ENCODE results near the gene DRAP1.
A peak's percentile ranks its signal among the peaks of the same experiment; 100 is the strongest.

The DRAP1 gene

GRCh38 chr11:65919141-65919572 is at the start of gene DRAP1:
Gene DRAP1 (plus strand): TSS chr11:65919426. CDS start chr11:65919502, 76 bp downstream.
- Mint-ChIP-seq H3K9me3 (no peaks in the 10 kb centered on the region), H3K4me1 (ENCODE audit: low read depth) (peaks cover 56% of the 10 kb centered on the region), H3K27me3 (no peaks in the 10 kb centered on the region), H3K36me3 (ENCODE audit: low read depth) (peaks cover 42% of the 10 kb centered on the region), H3K27ac (peak within 1 kb of the TSS; percentile 93), H3K4me3 (peak within 1 kb of the TSS; percentile 93)
- DNase-seq, result peak; percentile 99

GRCh38 chr11:65869643-65870306 is 49.5 kb upstream of the DRAP1 start:
- Mint-ChIP-seq H3K27ac (no peak overlapping the region), H3K4me3 (no peak overlapping the region), H3K27me3 (no peaks in the 10 kb centered on the region), H3K4me1 (ENCODE audit: low read depth) (peaks cover 26% of the 10 kb centered on the region), H3K36me3 (ENCODE audit: low read depth) (peaks cover 33% of the 10 kb centered on the region), H3K9me3 (no peaks in the 10 kb centered on the region)
- DNase-seq, result no peak

GRCh38 chr11:65870307-65870658 is 48.9 kb upstream of the DRAP1 start:
- no peaks in the 10 kb centered on the region for H3K27me3 Mint-ChIP-seq
- H3K27ac Mint-ChIP-seq, result peak overlapping the region; percentile 47
- H3K4me3 Mint-ChIP-seq, result no peak overlapping the region
- no peak for DNase-seq
- peaks cover 22% of the 10 kb centered on the region for H3K4me1 Mint-ChIP-seq (ENCODE audit: low read depth)
- peaks cover 28% of the 10 kb centered on the region for H3K36me3 Mint-ChIP-seq (ENCODE audit: low read depth)
- no peaks in the 10 kb centered on the region for H3K9me3 Mint-ChIP-seq

GRCh38 chr11:65870706-65871681 is 48.2 kb upstream of the DRAP1 start:
- H3K4me1 Mint-ChIP-seq (ENCODE audit: low read depth), result peaks cover 22% of the 10 kb centered on the region
- peak overlapping the region; percentile 12 for H3K4me3 Mint-ChIP-seq
- no peaks in the 10 kb centered on the region for H3K9me3 Mint-ChIP-seq
- no peaks in the 10 kb centered on the region for H3K27me3 Mint-ChIP-seq
- peaks cover 21% of the 10 kb centered on the region for H3K36me3 Mint-ChIP-seq (ENCODE audit: low read depth)
- peak overlapping the region; percentile 18 for H3K27ac Mint-ChIP-seq
- no peak for DNase-seq

GRCh38 chr11:65871811-65872548 is 47.2 kb upstream of the DRAP1 start:
- no peaks in the 10 kb centered on the region for H3K27me3 Mint-ChIP-seq
- peak overlapping the region; percentile 44 for H3K27ac Mint-ChIP-seq
- no peaks in the 10 kb centered on the region for H3K9me3 Mint-ChIP-seq
- peak overlapping the region; percentile 51 for H3K4me3 Mint-ChIP-seq
- H3K36me3 Mint-ChIP-seq (ENCODE audit: low read depth), result peaks cover 12% of the 10 kb centered on the region
- no peak for DNase-seq
- H3K4me1 Mint-ChIP-seq (ENCODE audit: low read depth), result peaks cover 25% of the 10 kb centered on the region

GRCh38 chr11:65872586-65873317 is 46.5 kb upstream of the DRAP1 start, which contains the start of gene EFEMP2:
Gene EFEMP2 (minus strand): TSS chr11:65872800. CDS start chr11:65872354, 446 bp downstream.
- Mint-ChIP-seq H3K4me3 (peak within 1 kb of the TSS; percentile 79), H3K9me3 (no peaks in the 10 kb centered on the region), H3K27ac (peak within 1 kb of the TSS; percentile 86), H3K4me1 (ENCODE audit: low read depth) (peaks cover 28% of the 10 kb centered on the region), H3K36me3 (ENCODE audit: low read depth) (peaks cover 4% of the 10 kb centered on the region), H3K27me3 (no peaks in the 10 kb centered on the region)
- DNase-seq, result no peak

GRCh38 chr11:65873318-65874156 is 45.7 kb upstream of the DRAP1 start:
- peaks cover 30% of the 10 kb centered on the region for H3K4me1 Mint-ChIP-seq (ENCODE audit: low read depth)
- no peaks in the 10 kb centered on the region for H3K27me3 Mint-ChIP-seq
- no peaks in the 10 kb centered on the region for H3K36me3 Mint-ChIP-seq (ENCODE audit: low read depth)
- H3K4me3 Mint-ChIP-seq, result peak overlapping the region; percentile 79
- H3K9me3 Mint-ChIP-seq, result no peaks in the 10 kb centered on the region
- H3K27ac Mint-ChIP-seq, result peak overlapping the region; percentile 86
- peak; percentile 100 for DNase-seq

- no peaks in the 10 kb centered on the region for H3K9me3 Mint-ChIP-seq
- H3K27ac Mint-ChIP-seq, result peak within 1 kb of the TSS; percentile 83
- peak; percentile 53 for DNase-seq
- no peaks in the 10 kb centered on the region for H3K27me3 Mint-ChIP-seq
- H3K4me3 Mint-ChIP-seq, result peak within 1 kb of the TSS; percentile 69
- H3K36me3 Mint-ChIP-seq (ENCODE audit: low read depth), result peaks cover 36% of the 10 kb centered on the region
- peaks cover 46% of the 10 kb centered on the region for H3K4me1 Mint-ChIP-seq (ENCODE audit: low read depth)
These were observed 39.6 kb upstream of the DRAP1 start, which contains the start of gene CTSW for GRCh38 chr11:65879617-65880016. Gene CTSW (plus strand): TSS chr11:65879837. CDS start chr11:65879855, 18 bp downstream.

- DNase-seq, result no peak
- Mint-ChIP-seq H3K36me3 (ENCODE audit: low read depth) (peaks cover 40% of the 10 kb centered on the region), H3K27me3 (no peaks in the 10 kb centered on the region), H3K9me3 (no peaks in the 10 kb centered on the region), H3K4me1 (ENCODE audit: low read depth) (peaks cover 50% of the 10 kb centered on the region), H3K27ac (peak overlapping the region; percentile 83), H3K4me3 (peak overlapping the region; percentile 69)
These were observed 39.2 kb upstream of the DRAP1 start for GRCh38 chr11:65880027-65880426.

GRCh38 chr11:65880844-65881421 is 38.3 kb upstream of the DRAP1 start:
- Mint-ChIP-seq H3K9me3 (no peaks in the 10 kb centered on the region), H3K27me3 (no peaks in the 10 kb centered on the region), H3K4me3 (peak overlapping the region; percentile 69), H3K36me3 (ENCODE audit: low read depth) (peaks cover 48% of the 10 kb centered on the region), H3K27ac (peak overlapping the region; percentile 83), H3K4me1 (ENCODE audit: low read depth) (peaks cover 55% of the 10 kb centered on the region)
- DNase-seq, result no peak

- H3K4me1 Mint-ChIP-seq (ENCODE audit: low read depth), result peaks cover 62% of the 10 kb centered on the region
- no peak for DNase-seq
- H3K27ac Mint-ChIP-seq, result peak overlapping the region; percentile 71
- H3K27me3 Mint-ChIP-seq, result no peaks in the 10 kb centered on the region
- H3K36me3 Mint-ChIP-seq (ENCODE audit: low read depth), result peaks cover 63% of the 10 kb centered on the region
- no peak overlapping the region for H3K4me3 Mint-ChIP-seq
- H3K9me3 Mint-ChIP-seq, result no peaks in the 10 kb centered on the region
These were observed 36.8 kb upstream of the DRAP1 start for GRCh38 chr11:65882120-65883057.

All from activated T-cell treated with anti-CD3 and anti-CD28 coated beads, Interleukin-2, amount 50 U/mL, for 24 hours (primary cell).